ENCODE measurements around the gene BEX3.
"Not testable (repeated sequence)": the region's sequence is repeated elsewhere in the genome, so short reads cannot be mapped to it uniquely, and the experiment has no call there.

The BEX3 gene

DNA sequence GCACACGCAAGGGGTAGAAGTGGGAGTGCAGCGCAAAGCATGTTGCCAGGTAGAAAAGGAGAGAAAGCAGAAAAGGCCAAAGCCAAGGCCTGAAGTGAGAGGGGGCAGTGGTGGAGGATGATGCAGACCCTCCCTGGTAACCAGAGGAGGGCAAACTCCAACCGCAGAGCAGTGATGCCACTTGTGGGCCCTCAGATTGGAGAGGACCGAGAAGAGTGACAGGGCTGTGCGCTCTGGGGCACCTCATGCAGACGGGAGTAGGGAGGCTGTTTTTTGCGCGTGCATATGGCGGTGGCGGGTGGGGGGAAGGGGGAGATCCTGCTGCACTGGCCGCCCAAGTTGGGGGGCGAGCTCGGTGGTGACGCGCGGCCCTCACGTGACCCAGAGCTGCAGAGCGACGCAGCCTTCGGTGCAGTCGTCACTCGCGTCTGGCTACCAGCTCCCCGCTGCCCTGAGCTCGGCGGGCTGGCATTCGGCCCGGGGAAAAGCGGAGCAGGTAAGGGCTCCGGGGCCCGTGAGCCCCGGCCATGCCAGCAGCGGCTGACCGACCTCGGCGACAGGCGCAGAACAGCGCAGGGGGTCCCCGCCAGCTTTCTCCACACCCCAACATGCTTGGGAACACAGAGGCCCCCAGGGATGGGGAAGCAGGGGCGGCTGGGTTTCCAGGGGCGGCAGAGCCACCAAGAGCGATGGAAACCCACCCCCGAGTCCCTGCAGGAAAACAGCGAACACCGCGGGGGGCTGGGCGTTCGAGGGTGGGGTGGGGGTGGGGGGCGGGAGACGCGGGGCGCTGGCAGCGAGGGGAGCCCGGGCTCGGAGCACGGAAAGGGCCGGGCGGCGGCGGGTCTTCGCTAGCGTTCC lies at the start of gene BEX3:
Gene BEX3, plus strand, starts transcription at position 421 of the 861 bp plus-strand sequence. CDS start 984 bp downstream, outside the sequence.
- peak; percentile 63 for DNase-seq (ENCODE audit: low read depth)

DNA sequence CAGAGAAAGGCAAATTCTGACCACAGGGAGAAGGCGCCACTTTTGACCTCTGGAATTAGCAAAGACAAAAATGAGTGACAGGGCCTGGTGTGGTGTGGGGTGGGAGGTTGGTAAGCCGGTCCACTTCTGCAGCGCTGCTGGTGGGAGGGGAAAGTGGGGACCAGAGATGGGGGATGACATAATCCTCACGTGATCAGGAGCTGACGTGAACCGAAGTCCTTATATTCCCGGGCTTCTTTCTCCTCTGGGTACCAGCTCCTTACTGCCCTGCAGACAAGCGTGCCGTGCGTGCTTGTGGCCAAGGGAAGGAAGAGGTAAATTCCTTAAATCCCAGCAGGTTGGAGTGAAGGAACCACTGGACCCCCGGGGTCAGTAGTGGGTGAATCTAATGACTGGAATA lies 46.3 kb upstream of the BEX3 start, which contains the start of gene TCEAL7:
Gene TCEAL7, plus strand, starts transcription at position 249 of the 400 bp plus-strand sequence. CDS start 1,165 bp downstream, outside the sequence.
- peak; percentile 65 for DNase-seq (ENCODE audit: low read depth)

DNA sequence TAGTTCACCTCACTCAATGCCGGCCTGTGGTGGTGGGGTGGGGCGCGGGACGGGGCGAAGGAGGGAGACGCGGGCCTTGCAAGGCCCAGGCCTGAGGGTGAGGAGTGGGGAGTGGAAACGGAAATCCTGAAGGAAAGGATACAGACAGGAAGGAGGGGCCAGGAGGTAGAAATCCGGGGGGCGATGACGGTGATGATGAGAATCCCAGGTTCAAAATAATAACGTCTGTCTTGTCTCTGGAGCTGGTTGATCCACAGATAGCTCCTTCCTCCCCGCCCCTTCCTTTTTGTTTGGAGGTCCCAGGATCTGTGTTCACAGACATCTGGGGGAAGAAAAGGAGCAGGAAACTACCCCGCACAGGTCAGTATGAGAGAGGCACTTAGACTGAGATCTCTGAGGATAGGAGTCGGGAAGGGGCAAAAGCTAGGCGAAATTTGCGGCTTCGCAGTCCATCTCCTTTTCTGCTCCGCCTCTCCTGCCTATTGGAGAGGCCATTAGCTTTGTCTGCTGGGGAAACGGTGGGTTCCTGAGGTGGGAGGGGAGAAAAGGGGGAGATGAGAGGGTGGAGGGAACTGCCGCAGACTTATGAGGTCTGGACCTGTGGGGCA lies 45.6 kb upstream of the BEX3 start:
- DNase-seq (ENCODE audit: low read depth): peak; percentile 25

DNA sequence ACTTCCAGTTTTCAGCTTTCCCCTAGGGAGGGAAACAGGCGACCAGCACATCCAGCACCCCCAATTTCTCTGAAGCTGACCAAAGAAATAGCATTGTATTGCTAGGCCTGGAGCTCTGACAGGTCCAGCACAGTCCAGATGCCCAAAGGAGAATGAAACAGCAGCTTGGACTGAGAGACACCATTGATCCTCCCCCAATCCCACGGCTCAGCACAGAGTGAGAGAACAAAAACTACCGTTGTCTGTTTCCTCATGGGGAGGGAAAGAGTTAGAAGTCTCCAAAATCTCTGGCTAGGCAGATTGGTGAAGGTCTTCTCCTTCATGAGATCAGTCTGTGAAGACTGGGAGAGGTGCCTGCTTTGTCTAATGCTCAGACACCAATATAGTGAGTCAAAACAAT lies 37.7 kb upstream of the BEX3 start:
- no peak for DNase-seq (ENCODE audit: low read depth)

DNA sequence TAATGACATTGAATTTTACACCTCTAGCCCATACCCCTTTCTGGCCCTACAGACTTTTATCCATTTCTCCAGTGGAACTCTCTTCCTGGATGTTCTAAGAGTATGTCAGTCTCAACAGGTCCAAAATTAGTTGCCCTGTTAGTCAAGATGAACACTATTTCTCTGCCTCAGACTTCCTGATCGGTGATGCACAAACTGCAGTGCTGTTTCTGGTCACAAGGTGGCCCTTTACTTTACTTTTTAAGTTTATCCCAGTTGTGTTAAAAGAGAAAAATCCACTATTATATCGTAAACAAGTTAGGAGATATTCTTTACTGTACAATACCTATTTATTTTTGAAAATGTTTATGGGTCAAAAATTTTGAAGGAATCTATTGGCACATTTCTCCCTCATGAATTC lies 33.2 kb upstream of the BEX3 start:
- peak; percentile 62 for DNase-seq (ENCODE audit: low read depth)

DNA sequence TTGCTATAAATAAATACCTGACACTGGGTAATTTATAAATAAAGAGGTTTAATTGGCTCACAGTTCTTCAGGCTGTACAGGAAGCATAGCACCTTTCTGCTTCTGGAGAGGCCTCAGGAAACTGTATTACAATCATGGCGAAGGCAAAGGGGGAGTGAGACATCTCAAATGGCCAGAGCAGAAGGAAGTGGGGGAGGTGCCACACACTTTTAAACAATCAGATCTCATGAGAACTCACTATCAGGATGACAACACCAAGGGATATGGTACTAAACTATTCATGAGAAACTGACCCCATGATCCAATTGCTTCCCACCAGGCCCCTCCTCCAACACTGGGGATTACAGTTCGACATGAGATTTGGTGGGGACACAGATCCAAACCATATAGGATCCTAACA lies 31.7 kb upstream of the BEX3 start:
- no peak for DNase-seq (ENCODE audit: low read depth)

DNA sequence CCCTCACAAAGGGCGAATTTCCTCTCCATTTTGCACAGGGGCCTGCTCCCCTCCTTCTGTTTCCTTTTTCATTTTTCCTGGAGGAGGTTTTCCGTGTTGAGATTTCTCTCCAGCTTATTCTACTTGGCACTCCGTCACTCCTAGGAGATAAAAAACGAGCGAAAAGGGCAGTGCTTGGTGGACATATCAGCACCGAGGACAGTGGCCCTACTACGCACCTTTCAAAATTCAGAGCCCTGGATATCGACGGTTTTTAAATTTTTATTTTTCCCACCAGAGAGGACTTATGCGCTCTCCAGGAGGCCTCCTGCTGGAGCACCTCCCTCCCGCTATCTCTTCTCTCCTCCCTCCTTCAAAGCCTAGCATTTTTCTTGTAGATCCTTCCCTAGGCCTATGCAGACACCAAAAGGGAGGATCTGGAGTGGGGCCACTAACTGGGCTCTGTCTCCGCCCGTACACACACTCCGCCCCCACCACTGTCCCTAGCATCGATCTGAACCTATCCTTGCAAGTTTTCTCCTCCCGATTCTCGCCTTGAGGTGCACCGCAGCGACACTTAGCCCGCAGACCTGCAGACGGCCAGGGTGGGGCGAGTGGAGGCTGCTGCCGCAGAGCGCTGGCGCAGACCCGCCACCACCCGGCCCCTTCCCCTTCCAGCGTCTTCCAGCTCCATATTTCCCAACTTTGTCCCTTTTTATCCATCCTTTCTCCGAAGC lies 28.5 kb upstream of the BEX3 start:
- DNase-seq (ENCODE audit: low read depth): no peak

DNA sequence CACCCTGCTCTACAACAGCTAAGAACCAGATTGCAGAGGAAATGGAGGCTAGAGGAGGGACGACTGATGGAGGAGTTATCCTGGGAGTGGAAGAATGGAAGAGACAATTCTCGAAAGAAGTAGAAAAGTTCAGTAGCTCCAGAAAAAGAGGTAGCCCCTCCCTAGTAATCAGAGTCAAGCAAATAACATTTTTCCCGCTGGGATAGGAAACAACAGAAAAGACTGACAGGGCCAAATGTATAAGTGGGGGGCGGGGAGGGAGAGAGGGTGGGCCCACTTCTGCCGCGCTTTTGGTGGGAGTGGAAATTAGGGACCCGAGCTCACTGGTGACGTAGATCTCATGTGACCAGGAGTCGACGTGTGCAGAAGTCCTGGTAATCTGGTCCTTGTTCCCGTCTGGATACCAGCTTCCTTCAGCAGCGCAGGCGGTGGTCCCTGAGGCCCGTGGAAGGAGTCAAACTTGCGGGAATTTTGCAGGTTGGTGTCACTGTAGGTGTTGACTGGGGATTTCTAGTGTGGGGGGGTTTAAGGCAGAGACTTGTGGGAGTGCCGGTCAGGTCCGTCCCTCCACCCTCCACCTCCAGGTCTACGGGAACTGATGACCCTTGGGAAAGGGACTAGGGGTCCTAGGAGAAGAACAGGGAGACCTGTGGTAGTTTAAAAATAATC lies 20.1 kb upstream of the BEX3 start, which contains the start of gene TCEAL9:
Gene TCEAL9, plus strand, starts transcription at position 377 of the 669 bp plus-strand sequence. CDS start 1,179 bp downstream, outside the sequence.
- DNase-seq (ENCODE audit: low read depth): peak; percentile 79

DNA sequence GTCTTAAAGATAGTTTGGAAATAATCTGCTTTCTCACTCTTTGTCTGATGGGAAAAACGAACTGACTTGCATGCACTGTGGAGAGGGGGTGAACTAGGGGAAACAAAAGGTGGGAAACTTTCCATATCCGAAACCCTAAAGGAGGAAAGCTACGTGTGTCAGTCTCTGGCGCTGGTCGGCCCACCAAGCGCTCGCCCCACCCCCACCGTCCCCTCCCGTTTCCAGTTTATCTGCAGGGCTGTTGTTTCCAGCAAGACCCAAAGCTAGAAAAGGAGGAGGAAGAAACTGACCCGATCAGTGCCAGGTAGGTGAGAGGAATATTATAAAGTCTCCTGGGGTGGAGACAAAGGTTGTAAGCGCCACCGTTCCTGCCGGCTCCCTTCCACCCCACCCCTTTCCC lies 19.5 kb upstream of the BEX3 start:
- no peak for DNase-seq (ENCODE audit: low read depth)

DNA sequence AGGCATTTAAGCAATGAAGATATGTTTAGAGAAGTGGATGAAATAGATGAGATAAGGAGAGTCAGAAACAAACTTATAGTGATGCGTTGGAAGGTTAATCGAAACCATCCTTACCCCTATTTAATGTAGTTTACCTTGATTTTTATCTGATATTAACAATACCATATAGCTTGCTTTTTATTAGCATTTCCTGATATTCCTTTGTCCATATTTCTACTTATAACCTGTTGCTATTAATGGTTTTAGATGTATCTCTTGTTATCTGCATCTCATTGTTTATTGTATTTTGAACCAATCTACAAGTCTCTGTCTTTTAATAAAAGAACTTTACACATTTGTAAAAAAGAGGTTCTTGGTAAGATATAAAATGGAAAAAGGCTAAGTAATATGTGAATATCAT lies 18.5 kb upstream of the BEX3 start:
- DNase-seq (ENCODE audit: low read depth): no peak

DNA sequence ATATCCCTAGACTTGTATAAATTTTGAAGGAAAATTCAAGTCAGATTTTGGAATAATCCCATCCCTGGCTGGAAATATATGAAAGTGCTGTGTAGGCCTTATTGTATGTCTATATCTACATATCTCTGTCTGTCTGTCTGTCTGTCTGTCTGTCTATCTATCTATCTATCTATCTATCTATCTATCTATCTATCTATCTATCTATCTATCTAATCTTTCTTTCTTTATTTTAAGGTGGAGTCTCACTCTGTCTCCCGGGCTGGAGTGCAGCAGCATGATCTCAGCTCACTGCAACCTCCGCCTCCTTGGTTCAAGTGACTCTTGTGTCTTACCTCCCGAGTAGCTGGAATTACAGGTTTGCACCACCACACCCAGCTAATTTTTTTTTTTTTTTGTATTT lies 16.7 kb upstream of the BEX3 start:
- DNase-seq (ENCODE audit: low read depth): not testable (repeated sequence)

DNA sequence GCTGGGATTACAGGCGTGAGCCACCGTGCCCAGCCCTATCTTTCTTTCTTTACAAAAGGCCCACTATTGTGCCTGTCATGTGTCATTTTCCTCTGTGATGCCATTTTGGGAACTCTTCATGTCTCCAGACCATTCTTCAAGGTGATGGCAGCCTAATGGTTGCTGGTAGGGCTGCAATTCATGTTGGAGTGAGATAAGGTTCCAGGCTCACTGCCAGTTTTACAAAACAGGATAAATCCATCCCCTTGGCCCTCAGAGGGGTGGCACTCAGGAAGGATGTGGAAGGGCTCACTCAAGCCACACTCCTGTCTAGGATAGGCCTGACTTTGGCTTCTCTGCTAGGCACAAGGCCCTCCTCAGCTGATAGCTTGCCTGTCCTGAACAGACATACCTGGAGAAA lies 16.2 kb upstream of the BEX3 start:
- DNase-seq (ENCODE audit: low read depth): no peak

DNA sequence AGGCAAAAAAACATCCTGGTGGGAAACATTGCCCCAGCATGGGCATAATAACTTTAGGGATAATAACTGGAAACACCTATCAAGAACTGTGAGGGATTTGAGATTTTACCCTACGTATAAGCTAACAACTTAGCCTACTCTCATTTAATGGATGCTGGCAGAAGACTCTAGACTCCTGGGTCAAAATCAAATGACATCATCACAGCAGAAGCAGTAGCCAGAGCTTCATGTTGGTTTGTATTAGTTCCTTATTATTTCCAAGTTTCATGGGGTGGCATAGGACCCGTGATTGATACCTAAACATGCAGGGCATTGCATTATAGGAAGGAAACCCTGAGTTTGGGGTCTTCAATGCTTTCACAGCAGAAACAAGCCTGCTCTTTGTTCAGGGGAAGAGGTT lies 15.4 kb upstream of the BEX3 start:
- no peak for DNase-seq (ENCODE audit: low read depth)

DNA sequence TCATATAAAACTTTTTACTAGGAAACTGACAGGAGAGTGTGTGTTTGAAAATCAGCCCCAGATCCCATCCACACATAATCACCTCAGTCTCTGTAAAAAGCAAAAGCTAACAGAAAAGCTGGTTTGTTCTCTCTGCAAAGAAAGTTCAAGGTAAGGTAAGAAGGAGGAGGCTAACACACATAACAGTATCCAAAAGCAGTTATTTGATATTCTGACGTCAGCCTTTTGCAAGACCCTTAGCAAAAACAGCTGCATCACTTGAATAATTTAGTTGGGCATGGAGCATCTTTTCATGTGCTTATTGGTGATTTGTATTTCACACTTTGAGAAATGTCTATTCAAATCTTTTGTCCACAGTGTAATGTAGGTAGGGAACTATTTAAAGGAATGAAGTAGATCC lies 14.5 kb upstream of the BEX3 start:
- DNase-seq (ENCODE audit: low read depth): no peak

DNA sequence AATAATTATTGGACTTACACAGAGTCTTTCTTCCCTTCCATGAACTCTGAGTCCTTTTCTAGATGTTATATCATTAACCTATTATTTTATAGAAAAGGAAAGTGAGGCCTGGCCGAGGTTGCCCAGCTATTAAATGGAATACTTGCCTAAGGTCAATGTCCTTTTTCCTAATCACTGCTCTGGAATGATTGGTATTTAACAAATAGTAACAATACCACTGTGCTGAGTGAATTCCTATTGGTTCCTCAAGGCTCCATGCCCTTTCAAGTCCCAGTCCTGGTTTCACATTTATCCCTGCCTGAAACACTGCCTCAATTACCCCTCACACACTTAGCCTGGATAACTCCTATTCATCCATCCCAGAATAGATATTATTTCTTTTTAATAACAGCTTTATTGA lies 13.9 kb upstream of the BEX3 start:
- peak; percentile 79 for DNase-seq (ENCODE audit: low read depth)

DNA sequence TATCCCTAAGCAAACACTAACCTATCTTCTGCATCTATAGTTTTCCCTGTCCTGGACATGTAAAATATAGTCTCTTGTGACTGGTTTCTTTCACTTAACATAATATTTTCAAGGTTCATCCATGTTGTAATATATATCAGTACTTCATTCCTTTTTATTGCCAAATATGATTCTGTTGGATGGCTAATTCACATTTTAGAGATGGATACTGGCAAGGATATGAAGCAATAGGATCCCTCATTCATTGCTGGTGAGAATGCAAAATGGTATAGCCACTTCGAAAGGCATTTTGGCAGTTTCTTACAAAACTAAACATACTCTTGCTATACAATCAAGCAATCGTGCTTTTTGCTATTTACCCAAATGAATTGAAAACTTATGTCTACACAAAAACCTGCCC lies 13.3 kb upstream of the BEX3 start:
- no peak for DNase-seq (ENCODE audit: low read depth)

DNA sequence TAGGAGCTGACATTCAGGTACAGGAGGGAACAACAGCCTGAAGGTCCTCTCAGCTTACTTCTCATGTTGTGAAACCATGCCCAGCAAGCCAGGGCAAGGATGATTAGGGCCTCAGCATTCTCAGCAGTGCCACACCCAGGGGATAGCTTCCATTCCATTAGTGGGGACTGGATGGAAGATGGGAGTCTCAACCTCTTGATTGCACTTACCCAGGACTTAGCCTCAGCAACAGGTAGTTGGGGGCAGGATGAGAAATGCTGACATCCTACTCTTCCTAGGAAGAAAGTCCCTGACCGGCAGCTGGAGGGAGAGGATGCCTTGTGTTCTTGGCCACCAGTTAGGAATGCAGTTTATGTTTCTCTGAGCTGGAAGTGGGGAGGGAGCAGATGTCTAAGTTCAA lies 8.8 kb upstream of the BEX3 start:
- DNase-seq (ENCODE audit: low read depth): no peak

DNA sequence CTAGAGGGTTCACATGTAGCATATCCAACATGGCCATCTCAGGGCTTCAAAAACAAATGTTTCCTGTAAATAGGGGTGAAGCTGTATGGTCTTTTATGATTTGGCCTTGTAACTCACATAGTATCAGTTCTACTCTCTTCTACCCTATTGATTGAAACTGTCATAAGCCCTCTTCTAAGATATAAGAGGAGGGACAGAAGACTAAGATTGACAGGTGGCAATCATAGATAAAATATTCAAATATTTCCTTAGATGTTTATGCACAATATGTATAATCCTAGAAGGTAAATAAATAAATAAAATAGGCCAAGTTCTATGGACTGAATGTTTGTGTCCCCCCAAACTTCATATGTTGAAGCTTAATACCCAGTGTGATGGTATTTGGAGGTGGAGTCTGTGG lies 6.9 kb upstream of the BEX3 start:
- no peak for DNase-seq (ENCODE audit: low read depth)

DNA sequence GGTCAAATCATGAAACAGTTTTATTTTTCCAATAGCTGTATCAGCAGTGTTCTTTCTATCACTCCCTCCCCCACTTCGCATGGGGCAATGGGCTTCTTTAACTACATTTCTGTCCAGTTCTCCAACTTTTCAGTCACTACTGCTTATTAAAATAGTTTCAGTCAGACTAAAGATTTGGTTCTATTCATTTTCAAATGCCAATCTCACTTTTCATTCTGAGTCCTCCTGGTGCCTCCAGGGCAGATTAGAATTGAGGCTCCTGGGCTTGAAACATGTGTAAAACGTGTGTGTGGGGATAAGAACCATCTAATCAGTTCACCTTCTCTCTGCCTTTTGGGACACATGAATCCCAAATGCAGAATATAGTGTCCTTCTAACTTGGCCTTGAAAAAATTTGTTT lies 3.5 kb upstream of the BEX3 start:
- no peak for DNase-seq (ENCODE audit: low read depth)

DNA sequence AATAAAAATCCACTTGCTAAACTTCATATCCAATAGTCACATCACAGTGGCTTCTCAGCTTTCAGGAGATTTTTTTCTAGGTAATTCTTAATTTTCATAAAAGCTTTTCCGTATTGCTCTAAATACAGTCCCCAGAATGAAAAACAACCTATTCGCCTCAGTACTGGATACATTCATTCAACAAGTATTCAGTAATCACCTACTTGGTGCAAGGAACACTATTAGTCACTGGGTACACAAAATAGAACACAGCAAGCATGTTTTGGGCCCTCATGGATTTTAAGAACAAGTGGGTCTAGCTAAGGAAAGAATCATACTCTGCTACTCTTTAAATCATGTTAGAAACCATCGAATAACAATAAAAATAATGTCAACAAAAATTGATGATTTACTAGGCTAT lies 2.8 kb upstream of the BEX3 start:
- DNase-seq (ENCODE audit: low read depth): peak; percentile 24

DNA sequence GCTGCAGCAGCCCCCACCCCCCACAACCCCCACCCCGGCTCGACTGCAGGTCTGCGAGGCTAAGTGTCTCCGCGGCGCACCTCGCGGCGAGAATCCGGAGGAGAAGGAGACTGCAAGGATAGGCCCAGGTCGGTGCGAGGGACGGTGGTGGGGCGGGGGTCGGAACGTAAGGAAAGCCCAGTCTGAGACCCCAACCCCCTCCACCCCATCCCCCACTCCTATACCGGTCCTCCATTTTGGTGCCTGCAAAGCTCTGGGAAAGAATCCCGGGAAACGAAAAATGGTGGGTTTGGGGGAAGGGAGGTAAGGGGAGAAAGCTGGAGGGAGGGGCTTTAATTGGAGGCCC lies 614 bp downstream of the BEX3 start:
- DNase-seq (ENCODE audit: low read depth): peak; percentile 41

DNA sequence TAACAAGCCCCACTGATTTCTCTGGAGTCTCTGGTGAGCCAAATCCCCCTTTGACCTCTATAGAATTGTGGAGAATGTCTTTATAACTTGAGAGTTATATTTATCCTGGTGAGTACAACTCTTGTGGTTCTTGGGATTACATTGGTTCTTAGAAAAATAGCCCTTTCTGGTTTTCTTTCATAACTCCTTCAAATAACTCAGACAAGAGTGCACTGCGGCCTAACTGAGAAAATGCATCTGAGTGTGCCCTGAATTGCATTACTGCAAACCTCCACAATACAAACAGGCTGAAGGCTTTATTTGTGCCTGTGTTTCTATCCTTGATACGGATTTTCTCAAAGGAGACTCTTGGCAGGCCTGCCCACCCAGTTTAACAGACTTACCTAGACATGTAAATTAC lies 2.7 kb downstream of the BEX3 start:
- no peak for DNase-seq (ENCODE audit: low read depth)

Measured in ELR (cell line).